Measurements from ENCODE around the gene CDH9.
"Not testable (repeated sequence)": the region's sequence is repeated elsewhere in the genome, so short reads cannot be mapped to it uniquely, and the experiment has no call there.

CDH9 gene

GRCh38 chr5:26948921-26949320, 89.5 kb downstream of the CDH9 start:
- DNase-seq, result no peak

- DNase-seq, result no peak
These were observed 92.5 kb downstream of the CDH9 start for GRCh38 chr5:26945901-26946300.

GRCh38 chr5:26942481-26942880, 95.9 kb downstream of the CDH9 start:
- DNase-seq, result no peak

DNA sequence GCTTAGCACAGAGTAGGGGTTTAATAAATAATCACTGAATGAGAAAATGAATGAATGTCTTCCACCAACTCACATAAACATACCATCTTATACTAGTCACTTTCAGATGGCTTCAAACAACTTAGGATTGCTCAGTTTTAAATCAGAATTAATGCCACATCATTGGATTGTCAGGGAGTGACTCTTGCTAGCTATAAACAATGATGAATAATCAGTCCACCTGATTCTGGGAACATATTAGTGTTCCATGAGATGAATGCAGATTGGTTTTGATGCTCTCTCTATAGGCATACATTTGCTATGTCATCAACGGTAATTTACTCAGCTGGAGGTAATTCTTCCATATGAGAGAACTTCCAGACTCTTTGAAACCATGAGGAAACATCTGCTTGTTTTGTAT, 97.4 kb downstream of the CDH9 start:
- no peak for DNase-seq

DNA sequence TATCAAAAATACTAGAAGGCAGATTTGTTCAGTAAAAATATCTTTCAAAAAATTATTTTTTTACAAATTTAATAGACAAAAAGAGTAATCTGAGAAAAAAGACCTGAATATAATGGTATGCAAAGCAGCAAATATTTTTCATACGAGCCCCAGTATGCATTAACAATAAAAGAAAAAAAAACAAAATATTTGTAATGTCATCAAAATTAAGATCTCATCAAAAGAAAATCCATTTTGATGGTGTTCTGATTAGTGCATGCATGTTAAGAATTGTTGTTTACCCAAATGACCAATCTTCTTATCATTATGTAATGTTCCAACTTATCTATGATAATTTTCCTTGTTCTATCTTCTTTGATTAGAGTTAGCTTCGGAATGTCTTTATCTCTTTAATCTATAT, 106.1 kb downstream of the CDH9 start:
- no peak for DNase-seq

- DNase-seq, result no peak
These were observed 116.9 kb downstream of the CDH9 start for GRCh38 chr5:26921439-26921838.

GRCh38 chr5:26903469-26903868, 134.9 kb downstream of the CDH9 start:
- no peak for DNase-seq

DNA sequence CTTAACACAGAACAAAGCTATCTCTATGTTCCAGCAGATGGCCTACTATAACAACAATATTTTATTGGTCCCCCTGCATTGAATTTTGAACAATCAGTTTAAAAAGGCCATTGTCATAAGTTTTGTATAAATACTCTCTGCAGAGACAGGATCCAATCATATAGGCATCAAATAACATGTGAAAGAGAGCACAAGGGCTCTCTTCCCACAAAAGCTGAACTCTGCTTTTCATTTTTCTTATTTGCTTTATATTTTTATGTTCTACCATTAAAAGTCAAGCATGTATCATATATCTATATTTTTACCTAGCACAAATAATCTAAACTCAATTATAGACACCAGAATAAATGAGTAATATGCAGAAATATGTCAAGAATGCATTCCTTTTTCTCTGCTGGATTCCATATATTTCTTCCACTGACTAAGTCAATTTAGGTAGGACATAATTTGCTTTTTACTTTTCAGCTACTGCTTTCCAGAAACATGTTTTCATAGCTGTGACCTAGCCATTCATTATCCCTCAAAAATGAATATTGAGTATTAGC, 143.6 kb downstream of the CDH9 start:
- DNase-seq, result no peak

DNA sequence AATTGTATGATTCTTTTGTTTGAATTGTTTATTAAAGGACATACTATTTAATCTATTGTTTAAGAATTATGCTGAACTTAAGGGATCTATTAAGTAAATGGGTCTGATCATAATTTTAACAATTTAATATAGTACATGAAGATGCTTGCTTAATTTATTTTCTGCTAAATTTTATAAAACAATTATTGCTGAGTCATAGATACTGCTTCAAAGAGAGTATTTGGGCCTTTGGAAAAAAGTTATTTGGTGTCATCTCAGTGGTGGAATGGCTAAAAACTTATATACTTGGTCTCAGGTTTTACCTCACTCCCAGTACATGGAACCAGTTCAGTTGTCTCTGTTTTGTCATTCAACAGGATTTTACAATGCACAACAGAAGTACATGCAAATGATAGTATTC, 145.3 kb downstream of the CDH9 start:
- no peak for DNase-seq

DNA sequence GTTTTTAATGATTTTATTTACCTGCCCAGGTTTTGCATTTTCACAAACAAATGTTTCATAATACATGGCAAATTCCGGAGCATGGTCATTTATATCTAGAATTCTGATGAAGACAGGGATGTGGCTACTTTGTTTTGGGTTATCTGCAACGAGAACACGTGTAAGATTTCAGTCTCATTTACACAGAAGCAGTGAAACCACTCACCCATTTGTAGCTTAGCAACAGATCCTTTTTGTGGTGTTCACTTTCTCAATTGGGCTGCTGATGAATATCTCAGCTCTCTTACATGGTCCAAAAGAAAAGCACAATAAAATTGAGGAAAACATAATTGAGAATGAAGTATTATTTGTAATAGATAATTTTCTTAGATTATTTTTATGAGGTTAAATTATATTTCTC, 148.6 kb downstream of the CDH9 start:
- DNase-seq, result no peak

GRCh38 chr5:26884481-26884880, 153.9 kb downstream of the CDH9 start:
- no peak for DNase-seq

DNA sequence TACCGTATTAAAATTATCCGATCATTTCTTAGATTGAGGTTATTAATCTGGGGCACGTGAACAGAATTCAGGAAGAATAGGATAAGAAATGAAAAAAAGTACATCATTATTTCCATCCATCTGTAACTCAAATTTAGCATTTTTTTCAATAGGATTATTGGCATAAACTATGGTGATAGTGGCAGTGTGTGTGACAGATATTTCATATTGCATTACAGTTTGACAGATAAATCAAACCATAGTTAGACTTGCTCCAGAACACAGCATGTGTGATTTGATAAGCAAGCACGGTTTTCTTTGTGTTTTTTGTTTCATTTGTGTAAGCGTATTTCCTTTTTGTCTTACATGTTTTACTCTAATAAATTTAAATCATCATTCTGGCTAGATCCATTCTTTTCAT, 155.0 kb downstream of the CDH9 start:
- DNase-seq, result no peak

- DNase-seq, result no peak
These were observed 156.5 kb downstream of the CDH9 start for GRCh38 chr5:26881901-26882300.

DNA sequence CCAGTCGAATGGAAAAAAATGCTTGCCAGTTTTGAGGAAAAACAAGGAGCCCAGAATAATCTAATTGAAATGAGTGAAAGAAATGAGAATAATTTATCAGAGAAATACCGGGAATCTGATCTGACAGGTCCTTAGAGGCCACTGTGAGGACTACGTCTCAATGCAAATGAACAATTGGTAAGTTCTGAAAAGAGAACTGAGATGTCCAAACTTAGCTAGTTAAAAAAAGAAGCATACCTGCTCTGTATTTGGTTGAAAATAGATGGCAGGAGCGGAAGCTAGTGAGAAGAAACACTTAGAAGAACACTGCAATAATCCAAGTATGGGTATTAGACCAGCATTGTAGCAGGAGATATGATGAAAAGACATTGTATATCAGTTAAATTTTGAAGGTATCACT, 161.2 kb downstream of the CDH9 start:
- DNase-seq, result no peak

- DNase-seq, result no peak
These were observed 166.0 kb downstream of the CDH9 start for GRCh38 chr5:26872337-26872736.

DNA sequence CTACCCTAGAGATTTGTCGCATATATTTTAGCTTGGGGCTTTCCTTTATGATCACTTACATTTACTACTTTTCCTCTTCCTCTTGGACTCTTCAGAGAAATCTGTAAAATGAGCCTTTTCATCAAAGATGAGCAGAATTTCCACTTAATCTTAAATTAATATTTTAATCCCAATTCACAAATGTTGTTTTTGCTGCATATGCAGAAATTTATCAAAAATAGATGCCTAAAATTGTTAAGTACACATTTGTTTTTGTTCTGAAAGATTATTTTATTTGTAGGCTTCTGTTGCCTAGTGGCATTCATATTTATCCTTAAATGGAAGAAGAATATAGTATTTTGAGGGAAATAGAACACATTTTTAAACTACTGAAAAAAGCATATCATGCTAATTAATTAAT, 168.6 kb downstream of the CDH9 start:
- no peak for DNase-seq

- DNase-seq, result no peak
These were observed 169.9 kb downstream of the CDH9 start for GRCh38 chr5:26868504-26868903.

DNA sequence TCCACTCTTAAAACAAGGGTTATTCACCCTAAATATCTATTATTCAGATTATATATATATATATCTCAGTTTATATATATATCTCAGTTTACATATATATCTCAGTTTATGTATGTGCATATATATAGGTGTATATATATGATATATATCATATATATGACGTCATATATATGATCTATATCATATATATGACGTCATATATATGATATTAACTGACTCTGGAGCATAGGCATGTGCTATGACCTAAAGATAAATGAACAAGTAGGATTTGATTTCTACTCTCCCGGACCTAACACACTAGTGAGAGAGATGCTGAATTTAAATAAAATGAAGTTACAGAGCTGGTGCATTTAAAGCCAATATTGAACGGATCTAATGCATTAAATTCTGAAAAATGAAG, 174.3 kb downstream of the CDH9 start:
- no peak for DNase-seq

GRCh38 chr5:26856238-26856637, 182.1 kb downstream of the CDH9 start:
- no peak for DNase-seq

DNA sequence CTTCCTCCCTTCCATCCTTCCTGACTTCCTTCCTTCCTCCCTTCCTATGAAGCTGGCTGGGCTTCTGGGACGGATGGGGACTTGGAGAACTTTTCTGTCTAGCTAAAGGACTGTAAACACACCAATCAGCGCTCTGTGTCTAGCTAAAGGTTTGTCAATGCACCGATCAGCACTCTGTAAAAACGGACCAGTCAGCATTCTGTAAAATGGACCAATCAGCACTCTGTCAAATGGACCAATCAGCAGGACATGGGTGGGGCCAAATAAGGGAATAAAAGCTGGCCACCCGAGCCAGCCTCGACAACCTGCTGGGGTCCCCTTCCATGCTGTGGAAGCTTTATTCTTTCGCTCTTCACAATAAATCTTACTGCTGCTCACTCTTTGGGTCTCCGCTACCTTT, 185.9 kb downstream of the CDH9 start:
- DNase-seq, result not testable (repeated sequence)

DNA sequence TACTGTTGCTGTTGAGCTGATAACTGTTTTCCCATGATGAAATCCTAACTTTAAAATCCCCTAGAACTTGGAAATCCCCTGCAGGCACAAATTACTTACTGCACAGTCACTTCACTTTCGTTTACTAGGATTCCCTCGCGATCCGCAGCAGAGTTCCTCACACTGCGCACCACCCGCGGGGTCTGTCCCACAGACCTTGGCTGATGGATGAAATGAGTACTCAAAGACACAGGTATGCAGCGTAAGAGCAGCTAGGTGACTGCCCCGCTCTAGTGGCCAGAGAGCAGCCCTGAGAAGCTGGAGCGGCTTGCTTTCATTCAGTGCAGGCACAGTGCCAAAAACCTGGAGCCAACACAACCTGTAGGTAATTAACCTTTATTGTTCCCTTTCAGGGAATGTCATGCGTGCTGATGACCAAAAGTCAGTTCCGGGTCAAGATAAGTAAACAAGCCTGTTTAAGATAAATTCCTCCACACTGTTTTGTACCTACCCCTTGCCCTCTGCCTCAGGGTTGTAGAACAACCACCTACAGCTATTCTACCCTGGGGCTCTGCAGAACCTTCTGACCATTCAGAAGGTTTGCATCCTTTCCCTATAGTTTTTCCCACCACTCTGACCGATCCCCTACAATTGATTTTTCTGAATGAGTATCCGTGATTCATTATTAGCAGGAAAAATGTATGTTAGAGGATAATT, 191.2 kb downstream of the CDH9 start:
- DNase-seq, result no peak

DNA sequence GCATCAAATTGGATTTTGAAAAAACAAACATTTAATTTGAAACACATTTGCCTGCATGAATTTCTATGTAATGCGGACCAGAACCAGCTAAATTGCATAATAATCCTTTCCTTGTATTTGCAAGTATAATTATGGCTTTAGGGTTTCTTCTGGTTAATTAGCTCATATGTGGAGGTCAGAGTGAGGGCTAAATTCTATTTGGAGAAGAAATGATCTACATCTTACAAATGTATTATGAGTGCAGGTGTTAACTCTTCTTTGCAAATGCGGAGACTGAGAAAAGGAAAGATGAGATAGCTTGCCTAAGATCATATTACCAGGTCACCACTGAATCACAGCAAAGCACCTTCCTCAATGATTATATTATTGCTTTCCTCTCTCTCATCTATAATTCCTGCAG, 194.7 kb downstream of the CDH9 start:
- no peak for DNase-seq

DNA sequence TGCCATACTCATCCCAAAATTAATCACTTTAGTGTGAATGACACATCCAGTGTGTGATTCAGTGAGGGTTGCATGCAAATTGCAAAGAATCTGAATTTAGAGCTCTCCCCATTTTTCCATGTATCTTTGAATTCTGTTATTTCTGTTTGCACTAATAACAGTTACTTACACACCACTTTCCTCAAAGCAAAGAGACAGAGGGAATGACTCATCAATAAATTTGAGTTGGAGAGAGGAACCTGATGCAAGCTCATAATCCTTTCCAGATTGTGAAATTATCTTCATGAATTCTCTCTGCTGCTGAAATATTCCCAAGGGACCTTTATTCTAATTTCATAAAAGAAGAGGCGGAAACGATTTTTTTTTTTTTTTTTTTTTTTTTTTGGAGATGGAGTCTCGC, 204.8 kb downstream of the CDH9 start:
- DNase-seq, result no peak

All from stimulated activated CD4-positive, alpha-beta T cell treated with anti-CD3 and anti-CD28 coated beads, Interleukin-12 subunit alpha, Interleukin-12 subunit beta, amount 100 ng/mL, for 4 hours (primary cell).